GM12875 (cell line): Measurements from ENCODE around the gene EEPD1.

ENCODE experiments used
- H3K4me3 ChIP-seq: one replicate; pipeline ENCODE4 v1.5.1; 2011; ENCODE audit warnings: low read depth, low read length, control low read depth
- CTCF ChIP-seq: IDR thresholded peaks from 2 replicates; pipeline ENCODE4 v1.5.1; 2011; ENCODE audit warnings: low read depth, mild to moderate bottlenecking, control low read depth, inconsistent platforms, low read length, moderate library complexity, borderline replicate concordance; ENCODE audit not compliant: insufficient read depth

EEPD1 gene

GRCh38 chr7:36157527-36158320 lies 4.7 kb downstream of the EEPD1 start:
- no peak for TF ChIP-seq CTCF
- no peak overlapping the region for H3K4me3 ChIP-seq

GRCh38 chr7:36158321-36158605 lies 5.2 kb downstream of the EEPD1 start:
- H3K4me3 ChIP-seq, result no peak overlapping the region
- TF ChIP-seq CTCF, result no peak

GRCh38 chr7:36159618-36160017 lies 6.6 kb downstream of the EEPD1 start:
- no peak overlapping the region for H3K4me3 ChIP-seq
- TF ChIP-seq CTCF, result no peak

GRCh38 chr7:36160313-36160712 lies 7.3 kb downstream of the EEPD1 start:
- TF ChIP-seq CTCF, result no peak
- H3K4me3 ChIP-seq, result no peak overlapping the region

- H3K4me3 ChIP-seq, result no peak overlapping the region
- no peak for TF ChIP-seq CTCF
Measured at GRCh38 chr7:36161996-36162395, 8.9 kb downstream of the EEPD1 start.

- TF ChIP-seq CTCF, result no peak
- H3K4me3 ChIP-seq, result no peak overlapping the region
Measured at GRCh38 chr7:36165059-36165458, 12.0 kb downstream of the EEPD1 start.

GRCh38 chr7:36165802-36166201 lies 12.7 kb downstream of the EEPD1 start:
- H3K4me3 ChIP-seq, result no peak overlapping the region
- no peak for TF ChIP-seq CTCF
